GM19328 (cell line): ENCODE measurements around the gene MAP3K20.
"Not testable (repeated sequence)": the region's sequence is repeated elsewhere in the genome, so short reads cannot be mapped to it uniquely, and the experiment has no call there.

Experiments used
- ATAC-seq: cut with Tn5 transposase; IDR thresholded peaks from one replicate; pipeline ENCODE4 v1.9.1; 2021; ENCODE audit warnings: mild to moderate bottlenecking, moderate library complexity; ENCODE audit not compliant: unreplicated experiment

Gene MAP3K20

DNA sequence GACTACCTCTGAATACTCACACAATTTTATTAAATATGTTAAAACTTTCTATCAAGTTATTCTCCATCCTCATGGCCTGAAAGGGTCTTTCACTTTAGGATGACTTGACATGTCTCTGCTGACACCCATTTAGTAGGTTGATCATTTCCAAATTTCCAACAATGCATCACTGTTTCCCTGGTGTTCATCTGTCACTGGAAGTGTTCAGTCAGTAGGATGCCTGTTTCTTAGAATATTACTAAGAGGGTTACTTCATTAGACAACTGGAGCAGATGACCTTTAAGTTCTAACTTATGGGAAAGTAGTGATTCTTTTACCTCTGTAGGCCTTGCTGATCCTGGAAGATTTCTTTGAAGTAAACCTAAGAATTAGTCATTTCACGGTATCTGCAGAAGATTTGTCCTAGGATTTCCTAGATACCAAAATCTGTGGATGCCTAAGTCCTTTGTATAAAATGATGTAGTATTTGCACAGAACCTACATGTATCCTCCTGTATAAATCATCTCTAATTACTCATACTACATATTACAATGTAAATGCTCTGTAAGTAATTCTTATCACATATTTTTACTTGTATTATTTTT is 77.7 kb downstream of the MAP3K20 start:
- ATAC-seq = no peak

GRCh38 chr2:173157676-173158293 is 82.1 kb downstream of the MAP3K20 start:
- no peak for ATAC-seq

GRCh38 chr2:173159791-173160463 is 84.3 kb downstream of the MAP3K20 start:
- ATAC-seq = no peak

GRCh38 chr2:173160618-173161017 is 85.0 kb downstream of the MAP3K20 start:
- ATAC-seq = no peak

- no peak for ATAC-seq
Observed at GRCh38 chr2:173161040-173161439, 85.4 kb downstream of the MAP3K20 start.

DNA sequence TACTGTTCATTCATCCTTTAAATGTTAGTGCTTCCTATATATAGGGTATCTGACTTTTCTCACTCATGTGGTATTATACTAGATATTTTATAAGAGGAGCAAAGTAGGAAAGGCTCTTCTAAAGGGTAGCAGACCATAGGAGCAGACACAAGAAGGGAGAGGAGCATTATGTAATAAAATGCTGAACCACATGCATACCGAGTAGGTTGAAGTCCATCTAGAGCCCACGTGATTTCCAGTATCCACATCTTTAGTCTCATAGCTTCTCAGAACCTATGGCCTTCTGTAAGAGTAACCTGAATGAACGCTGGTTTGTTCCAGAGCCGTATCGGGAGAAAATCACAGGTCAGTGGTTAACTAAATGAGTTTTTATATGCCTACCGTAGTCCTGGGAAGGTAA is 85.9 kb downstream of the MAP3K20 start:
- ATAC-seq = no peak

DNA sequence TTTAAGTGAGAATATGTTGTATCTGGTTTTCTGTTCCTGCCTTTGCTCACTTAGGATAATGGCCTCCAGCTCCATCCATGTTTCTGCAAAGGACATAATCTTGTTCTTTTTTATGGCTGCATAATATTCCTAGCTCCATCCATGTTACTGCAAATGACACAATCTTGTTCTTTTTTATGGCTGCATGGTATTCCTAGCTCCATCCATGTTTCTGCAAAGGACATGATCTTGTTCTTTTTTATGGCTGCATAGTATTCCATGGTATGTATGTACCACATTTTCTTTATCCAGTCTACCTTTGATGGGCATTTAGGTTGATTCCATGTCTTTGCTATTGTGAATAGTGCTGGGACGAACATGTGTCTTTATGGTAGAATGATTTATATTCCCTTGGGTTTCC is 87.7 kb downstream of the MAP3K20 start:
- not testable (repeated sequence) for ATAC-seq

- no peak for ATAC-seq
Observed at GRCh38 chr2:173164396-173164795, 88.8 kb downstream of the MAP3K20 start.

DNA sequence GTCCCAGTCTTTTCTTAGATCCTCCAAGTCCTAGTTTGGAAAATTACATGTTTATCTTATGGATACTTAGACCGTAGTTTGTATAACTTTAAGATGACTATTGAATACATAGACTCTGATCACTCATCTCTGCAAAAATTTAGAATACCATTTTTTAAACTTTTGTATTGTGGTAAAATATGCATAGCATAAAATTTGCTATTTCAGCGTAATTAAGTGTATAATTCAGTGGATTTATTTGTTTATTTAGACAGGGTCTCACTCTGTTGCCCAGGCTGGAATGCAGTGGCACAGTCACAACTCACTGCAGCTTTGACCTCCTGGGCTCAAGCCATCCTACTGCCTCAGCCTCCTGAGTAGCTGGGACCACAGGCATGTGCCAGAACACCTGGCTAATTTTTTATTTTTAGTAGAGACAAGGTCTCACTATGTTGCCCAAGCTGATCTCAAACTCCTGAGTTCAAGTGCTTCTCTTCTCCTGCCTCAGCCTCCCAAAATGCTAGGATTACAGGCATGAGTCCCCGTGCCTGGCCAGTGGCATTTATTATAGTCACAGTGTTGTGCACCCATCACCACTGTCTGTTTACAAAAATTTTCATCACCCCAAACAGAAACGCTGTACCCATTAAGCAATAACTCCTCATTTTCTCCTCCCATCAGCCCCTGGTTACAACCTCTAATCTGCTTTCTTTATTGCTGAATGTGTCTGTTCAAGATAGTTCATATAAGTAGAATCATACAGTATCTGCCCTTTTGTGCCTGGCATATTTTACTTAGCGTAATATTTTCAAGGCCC is 90.0 kb downstream of the MAP3K20 start:
- no peak for ATAC-seq

DNA sequence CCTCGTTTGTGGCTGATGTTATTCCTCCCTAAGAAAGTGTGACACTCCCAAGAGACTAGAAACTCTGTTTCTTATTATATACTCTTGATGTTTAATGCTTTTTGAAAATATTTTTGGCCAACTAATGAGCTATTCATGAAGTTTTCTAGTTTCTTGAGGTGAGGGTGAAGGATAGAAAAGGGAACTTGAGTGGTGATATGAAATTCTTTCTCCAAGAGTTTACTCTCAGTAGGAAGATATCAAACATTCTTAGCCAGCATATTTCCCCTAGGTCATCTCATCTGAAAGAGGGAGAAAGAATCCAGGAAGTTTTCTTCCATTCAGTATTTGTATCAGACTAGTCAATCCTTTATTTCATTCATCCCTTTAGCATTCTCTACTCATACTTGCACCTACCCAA is 95.7 kb downstream of the MAP3K20 start:
- no peak for ATAC-seq

DNA sequence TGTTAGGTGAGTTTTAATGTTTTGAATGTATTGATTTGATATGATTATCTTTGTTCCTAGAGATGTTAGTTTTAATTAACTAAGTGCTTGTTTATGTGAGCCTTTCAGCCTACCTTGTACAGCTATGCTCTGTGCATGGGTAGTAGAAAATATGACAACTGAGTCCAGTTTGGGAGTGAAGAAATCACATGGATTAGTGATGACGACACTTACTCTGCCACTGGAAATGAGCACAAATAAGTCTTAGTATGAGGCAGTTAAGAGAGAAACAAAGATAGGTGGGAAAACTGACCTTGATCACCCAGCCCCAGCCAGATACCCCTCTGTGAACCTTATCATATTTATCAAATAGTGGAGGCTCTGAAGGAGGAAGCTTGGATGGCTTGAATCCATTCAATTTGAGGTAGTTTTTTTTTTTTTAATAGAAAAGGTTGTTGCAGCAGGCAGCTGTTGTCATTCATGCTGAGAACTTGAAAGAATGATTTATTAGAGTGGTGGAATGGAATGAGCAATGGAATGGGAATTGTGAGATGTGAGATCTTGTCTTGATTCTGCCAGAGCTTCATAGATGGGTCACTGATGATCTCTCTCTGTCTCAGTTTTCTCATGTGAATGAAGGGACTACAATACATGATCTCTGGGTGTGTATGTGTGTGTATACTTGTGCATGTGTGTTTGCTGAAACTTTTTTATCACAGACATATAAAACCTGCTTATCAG is 96.4 kb downstream of the MAP3K20 start:
- ATAC-seq = no peak

GRCh38 chr2:173174339-173174738 is 98.7 kb downstream of the MAP3K20 start:
- ATAC-seq = not testable (repeated sequence)

DNA sequence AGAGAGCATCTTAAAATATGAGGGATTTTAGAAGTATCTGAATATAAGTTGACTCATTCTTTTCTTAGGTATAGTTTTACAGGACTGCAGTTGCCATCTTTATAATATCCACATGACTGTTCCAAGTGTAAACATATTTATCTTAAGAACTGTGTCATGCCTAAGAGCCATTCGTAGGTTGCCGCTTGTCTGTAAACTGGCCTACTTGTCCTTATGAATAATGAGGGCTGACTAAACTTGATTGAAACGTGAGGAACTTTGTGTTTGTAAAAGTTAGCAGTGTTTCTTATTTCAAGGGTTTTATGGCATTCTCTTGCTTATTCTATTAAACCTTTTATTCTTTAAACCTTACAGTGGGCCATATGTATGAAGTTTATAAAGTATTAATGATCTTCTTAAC is 99.6 kb downstream of the MAP3K20 start:
- no peak for ATAC-seq

- no peak for ATAC-seq
Observed at GRCh38 chr2:173181982-173182381, 106.3 kb downstream of the MAP3K20 start.

GRCh38 chr2:173184031-173185004 is 108.7 kb downstream of the MAP3K20 start:
- ATAC-seq = no peak

DNA sequence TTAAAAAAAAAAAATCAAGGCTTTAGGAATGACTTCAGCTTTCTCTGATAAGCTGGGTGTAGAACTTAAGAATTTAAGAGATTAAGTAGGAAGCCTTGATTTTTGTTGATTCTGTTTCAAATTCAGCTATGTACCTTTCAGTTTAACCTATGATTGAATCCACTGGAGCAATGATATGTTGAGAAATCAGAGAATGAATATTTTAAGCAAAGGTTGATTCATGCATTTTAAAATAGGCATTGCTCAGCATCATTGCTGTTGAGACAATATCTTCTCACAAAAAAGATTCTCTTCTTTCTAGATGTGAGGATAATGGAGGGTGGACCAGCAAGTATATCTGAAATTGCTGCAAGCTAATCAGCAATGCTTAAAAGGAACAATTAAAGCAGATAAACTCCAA is 109.8 kb downstream of the MAP3K20 start:
- ATAC-seq = no peak

DNA sequence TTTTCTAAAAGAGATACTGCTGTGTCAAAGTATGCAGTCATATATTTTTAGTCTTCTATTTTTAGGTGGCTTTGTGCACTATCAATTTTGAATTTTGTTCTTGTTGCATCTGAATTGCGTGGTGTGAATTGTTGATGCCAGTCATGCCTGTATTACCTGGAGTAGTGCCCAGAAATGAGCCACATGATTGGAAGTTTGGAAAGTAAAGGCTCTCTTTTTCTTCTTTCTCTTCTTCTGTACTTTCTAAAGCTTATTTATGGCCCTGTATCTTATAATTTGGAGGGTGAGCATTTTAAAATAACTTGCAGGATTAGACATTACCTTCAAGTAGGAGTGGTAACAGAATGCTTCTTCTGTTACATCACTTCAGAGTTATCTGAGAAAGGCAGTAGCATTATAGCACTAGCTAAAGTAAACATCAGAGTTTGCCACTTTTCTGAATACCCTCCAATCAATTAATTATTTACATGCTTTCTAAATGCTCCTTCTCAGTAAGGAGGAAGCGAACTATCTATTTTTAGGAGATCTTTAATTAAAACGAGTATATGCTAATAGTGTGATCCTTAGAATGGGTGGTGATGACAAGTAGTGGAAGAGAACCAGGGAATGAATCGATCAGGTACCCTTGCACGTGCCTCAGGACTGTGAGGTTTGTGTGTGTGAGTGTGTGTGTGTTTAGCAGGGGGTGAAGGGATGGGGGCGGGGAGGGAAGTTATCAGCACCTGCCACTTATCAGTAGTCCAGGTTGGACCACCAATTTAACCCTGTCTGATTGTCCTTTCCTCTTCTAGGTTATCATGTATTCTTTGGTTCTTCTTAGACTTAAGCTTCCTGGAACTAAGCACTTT is 112.5 kb downstream of the MAP3K20 start:
- ATAC-seq = no peak

- no peak for ATAC-seq
Observed at GRCh38 chr2:173191601-173192000, 116.0 kb downstream of the MAP3K20 start.

- ATAC-seq = no peak
Observed at GRCh38 chr2:173192071-173192470, 116.4 kb downstream of the MAP3K20 start.
